ENCODE results near the gene IL6R.
A peak's percentile ranks its signal among the peaks of the same experiment; 100 is the strongest.
"Not testable (repeated sequence)": the region's sequence is repeated elsewhere in the genome, so short reads cannot be mapped to it uniquely, and the experiment has no call there.

IL6R gene

DNA sequence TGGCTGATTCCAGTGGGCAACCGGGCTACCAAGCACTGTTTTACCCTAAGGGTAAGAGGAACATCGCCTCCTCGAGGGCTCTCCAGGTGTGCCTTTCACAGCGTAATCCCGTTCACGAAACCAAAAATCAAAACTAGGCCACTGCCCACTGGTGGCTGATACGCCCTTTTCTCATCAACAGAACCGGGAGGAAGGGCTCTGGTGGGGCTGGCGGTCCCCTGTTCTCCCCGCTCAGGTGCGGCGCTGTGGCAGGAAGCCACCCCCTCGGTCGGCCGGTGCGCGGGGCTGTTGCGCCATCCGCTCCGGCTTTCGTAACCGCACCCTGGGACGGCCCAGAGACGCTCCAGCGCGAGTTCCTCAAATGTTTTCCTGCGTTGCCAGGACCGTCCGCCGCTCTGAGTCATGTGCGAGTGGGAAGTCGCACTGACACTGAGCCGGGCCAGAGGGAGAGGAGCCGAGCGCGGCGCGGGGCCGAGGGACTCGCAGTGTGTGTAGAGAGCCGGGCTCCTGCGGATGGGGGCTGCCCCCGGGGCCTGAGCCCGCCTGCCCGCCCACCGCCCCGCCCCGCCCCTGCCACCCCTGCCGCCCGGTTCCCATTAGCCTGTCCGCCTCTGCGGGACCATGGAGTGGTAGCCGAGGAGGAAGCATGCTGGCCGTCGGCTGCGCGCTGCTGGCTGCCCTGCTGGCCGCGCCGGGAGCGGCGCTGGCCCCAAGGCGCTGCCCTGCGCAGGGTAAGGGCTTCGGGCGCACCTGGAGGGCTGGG lies at the start of gene IL6R:
Gene IL6R (plus strand): TSS at position 360 of the 763 bp plus-strand sequence. CDS start 287 bp downstream, at position 647.
- FAIRE-seq: no peak

GRCh38 chr1:154358519-154358918 lies 46.6 kb upstream of the IL6R start:
- no peak for FAIRE-seq

- no peak for FAIRE-seq
Observed at GRCh38 chr1:154360288-154360687, 44.9 kb upstream of the IL6R start.

- not testable (repeated sequence) for FAIRE-seq
Observed at GRCh38 chr1:154360881-154361280, 44.3 kb upstream of the IL6R start.

- FAIRE-seq: no peak
Observed at GRCh38 chr1:154361357-154361756, 43.8 kb upstream of the IL6R start.

DNA sequence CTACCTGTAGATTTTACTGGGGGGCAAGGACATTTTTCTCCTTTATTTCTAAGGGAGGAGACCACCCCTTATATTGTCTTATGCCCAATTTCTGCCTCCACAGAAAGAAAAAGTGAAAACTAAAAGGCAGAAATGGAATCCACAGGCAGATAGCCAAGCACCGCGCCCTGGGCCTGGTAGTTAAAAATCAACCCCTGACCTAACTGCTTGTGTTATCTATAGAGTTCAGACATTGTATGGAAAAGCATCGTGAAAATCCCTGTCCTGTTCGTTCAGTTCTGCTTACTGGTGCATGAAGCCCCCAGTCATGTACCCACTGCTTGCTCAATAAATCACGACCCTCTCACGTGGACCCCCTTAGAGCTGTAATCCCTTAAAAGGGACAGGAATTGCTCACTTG lies 33.7 kb upstream of the IL6R start:
- FAIRE-seq: no peak

DNA sequence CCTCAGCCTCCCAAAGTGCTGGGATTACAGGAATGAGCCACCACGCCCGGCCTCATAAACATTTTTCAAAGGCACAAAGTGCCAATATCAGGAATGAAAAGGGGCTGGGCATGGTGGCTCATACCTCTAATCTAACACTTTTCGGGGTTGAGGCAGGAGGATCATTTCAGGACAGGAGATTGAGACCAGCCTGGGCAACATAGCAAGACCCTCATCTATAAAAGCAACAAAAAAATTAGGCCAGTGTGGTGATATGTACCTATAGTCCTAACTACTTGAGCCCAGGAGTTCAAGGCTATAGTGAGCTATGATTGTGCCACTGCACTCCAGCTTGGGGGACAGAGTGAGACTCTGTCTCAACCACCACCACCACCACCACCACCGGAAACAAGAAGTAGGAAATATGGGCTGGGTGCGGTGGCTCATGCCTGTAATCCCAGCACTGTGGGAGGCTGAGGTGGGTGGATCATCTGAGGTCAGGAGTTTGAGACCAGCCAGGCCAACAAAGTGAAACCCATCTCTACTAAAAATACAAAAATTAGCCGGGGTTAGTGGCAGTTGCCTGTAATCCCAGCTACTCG lies 31.3 kb upstream of the IL6R start:
- not testable (repeated sequence) for FAIRE-seq

- FAIRE-seq: no peak
Observed at GRCh38 chr1:154379301-154379700, 25.8 kb upstream of the IL6R start.

DNA sequence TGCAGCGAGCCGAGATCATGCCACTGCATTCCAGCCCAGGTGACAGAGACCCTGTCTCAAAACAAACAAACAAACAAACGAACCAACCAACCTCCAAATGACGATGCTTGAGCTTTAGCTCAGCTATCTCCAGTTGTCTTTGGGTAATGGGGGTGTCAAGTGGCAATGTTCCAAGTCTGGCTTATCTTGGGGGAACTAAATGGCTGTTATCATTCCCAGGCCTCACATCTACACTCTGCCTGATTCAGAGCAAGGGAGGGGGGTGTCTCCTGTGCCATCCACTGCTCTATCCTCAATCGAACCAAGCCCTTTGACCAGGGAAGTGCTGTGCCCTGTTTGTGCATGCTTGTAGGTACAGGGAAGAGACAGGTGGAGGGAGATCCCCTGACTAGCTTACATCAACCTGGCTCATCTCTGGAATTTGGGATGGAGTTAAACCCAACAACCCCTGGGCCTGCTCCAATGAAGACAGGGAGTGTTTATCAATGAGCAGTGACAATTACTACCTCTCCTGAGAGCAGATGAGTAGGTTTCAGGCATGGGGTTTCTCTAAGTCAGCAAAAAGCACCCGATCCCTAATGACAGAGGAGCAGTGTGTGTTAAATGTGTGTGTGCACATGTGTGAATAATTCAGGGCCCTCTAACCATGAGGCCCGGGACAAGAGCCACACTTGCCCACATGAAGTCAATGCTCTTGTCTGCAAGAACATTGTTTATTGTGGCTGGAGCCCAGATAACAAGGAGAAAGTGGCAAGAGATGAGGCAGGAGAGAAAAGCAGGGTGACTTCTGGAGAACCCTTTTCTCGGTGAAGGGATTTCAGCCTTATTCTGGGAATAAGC lies 20.3 kb upstream of the IL6R start:
- FAIRE-seq: no peak

- no peak for FAIRE-seq
Observed at GRCh38 chr1:154386643-154387352, 18.3 kb upstream of the IL6R start.

GRCh38 chr1:154391086-154391770 lies 13.9 kb upstream of the IL6R start:
- no peak for FAIRE-seq

- FAIRE-seq: peak; percentile 38
Observed at GRCh38 chr1:154398141-154398540, 7.0 kb upstream of the IL6R start.

DNA sequence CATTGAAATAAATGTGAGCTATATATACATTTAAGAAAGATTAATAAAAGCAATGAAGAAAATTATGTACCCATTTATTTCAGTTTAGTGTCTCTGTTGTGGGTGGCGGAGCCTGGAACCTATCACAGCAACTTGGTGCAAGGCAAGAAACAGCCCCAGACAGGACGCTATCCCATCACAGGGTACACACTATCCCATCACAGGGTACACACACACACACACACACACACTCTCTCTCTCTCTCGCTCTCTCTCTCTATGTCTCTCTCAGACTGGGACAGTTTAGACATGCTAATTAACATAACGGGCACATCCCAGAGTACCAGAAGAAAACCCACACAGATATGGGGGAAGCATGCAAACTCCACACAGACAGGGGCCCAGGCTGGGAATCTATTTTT lies 6.5 kb upstream of the IL6R start:
- no peak for FAIRE-seq

DNA sequence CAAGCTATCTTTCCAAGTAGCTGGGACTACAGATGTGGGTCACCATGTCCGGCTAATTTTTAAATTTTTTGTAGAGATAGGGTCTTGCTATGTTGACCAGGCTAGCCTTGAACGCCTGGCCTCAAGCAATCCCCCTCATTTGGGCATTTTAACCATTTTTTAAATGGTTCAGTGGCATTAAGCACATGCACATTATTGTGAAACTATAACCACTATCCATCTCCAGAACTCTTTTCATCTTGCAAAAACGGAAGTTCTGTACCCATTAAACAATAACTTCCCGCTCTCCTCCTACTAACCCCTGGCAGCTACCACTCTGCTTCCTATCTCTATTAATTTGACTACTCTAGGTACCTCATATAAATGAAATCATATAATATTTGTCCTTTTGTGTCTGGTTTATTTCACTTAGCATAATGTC lies 4.8 kb upstream of the IL6R start:
- no peak for FAIRE-seq

- FAIRE-seq: no peak
Observed at GRCh38 chr1:154402409-154402921, 2.7 kb upstream of the IL6R start.

- FAIRE-seq: no peak
Observed at GRCh38 chr1:154403261-154403943, 1.7 kb upstream of the IL6R start.

DNA sequence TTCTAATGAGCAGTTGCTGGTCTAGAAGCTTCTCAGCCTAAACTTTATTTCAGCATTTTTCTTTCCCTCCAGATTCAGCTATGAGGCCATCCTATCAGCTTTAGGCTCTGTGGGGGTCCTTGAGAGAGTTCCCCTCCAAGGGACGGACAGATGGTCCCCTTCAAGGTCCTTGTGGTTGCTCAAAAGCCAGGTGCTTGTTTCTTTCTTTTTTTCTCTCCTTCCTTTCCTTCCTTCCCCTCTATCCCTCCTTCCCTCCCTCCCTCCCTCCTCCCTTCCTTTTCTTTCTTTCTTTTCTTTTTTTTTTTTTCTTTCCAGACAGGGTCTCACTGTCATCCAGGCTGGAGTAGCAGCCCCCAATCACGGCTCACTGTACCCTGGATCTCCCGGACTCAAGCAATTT lies 1.2 kb upstream of the IL6R start:
- FAIRE-seq: no peak

DNA sequence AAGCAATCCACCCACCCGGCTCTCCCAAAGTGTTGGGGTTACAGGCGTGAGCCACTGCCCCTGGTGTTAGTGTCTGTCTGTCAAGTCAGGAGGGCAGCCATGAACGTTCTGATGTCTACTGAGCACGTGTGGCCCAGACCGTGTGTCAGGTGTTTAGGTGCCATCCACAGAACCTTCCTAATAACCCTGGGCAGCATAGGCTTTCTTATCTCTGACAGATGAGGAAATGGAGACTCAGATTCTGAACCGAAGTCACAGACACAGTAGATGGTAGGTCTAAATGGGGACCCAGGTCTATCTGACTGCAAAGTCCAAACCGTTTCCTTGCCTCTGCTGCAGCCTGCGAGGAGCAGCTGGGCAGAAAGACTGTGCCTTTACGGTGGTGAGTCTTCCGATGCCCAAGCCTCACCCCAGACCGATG lies 622 bp upstream of the IL6R start:
- no peak for FAIRE-seq

GRCh38 chr1:154405747-154406571 lies 816 bp downstream of the IL6R start:
- FAIRE-seq: no peak

- no peak for FAIRE-seq
Observed at GRCh38 chr1:154406572-154406879, 1.4 kb downstream of the IL6R start.

DNA sequence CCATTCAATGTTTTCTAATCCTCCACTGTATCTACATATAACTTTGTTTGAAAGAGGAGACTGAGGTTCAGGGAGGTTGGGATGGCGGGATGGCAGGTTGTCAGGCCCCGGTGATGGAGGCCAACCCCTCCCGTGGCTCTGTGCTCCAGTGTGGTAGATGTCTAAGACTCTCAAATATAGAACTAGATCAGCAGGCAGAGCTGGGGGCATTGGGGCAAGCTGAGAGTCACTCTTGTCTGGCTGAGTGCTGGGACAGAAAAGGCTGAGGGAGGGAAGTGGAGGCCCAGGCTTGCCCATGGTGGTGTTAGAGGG lies 1.7 kb downstream of the IL6R start:
- FAIRE-seq: no peak

Measured in islet of Langerhans (tissue), 1 donor.